Measurements from ENCODE around the gene ADGRL3. TPM values are rescaled to one million over a fixed set of nuclear protein-coding genes. Genes with fewer than 3 reads are reported as not detected.

The ADGRL3 gene
- total RNA-seq, 3 donors from 2014 or later (not counting 1 experiment from before 2014, with no cell fraction given), result not detected

DNA sequence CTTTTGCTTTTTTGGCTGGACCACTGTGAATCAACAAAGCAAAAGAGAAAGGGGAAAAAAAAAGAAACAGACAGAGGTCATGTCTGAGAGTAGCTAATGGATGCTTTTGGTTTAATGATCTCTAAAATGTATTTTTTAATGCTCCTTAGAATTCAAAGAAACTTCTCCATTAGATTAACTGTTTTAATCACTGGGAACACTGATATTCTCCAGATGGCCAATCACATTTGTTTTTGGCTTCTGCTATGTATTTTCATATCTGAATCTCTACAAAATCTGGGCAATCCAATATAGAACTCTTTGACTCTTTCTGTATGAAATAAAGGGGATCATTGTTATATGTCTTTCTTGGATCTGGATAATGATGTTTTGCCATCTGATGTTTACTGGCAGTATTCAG, 278.2 kb downstream of the ADGRL3 start:
- H3K27ac ChIP-seq (ENCODE audit: low read length), result no peak overlapping the region
- ATAC-seq (no peak), DNase-seq (no peak)
- intact Hi-C loops (cut with micrococcal nuclease), result no loop called here
- no peak overlapping the region for H3K4me3 ChIP-seq (ENCODE audit: low read length)
- Mint-ChIP-seq H3K4me3 (no peak overlapping the region), H3K4me1 (no peaks in the 10 kb centered on the region), H3K27me3 (ENCODE audit: low read depth in 2 of 2) (no peaks in the 10 kb centered on the region), H3K27ac (no peak overlapping the region), H3K9me3 (peaks cover 3 to 11% of the 10 kb centered on the region in 2 donors), H3K36me3 (no peaks in the 10 kb centered on the region)
- H3K27me3 ChIP-seq (ENCODE audit: control insufficient read depth, insufficient read depth, low read length), result no peaks in the 10 kb centered on the region
- H3K36me3 ChIP-seq (ENCODE audit: control insufficient read depth, insufficient read depth, low read length), result no peaks in the 10 kb centered on the region
- no peaks in the 10 kb centered on the region for H3K9me3 ChIP-seq (ENCODE audit: control insufficient read depth, insufficient read depth, low read length)
- no peaks in the 10 kb centered on the region for H3K4me1 ChIP-seq (ENCODE audit: control insufficient read depth, insufficient read depth, low read length)
- TF ChIP-seq, protein P1, sequence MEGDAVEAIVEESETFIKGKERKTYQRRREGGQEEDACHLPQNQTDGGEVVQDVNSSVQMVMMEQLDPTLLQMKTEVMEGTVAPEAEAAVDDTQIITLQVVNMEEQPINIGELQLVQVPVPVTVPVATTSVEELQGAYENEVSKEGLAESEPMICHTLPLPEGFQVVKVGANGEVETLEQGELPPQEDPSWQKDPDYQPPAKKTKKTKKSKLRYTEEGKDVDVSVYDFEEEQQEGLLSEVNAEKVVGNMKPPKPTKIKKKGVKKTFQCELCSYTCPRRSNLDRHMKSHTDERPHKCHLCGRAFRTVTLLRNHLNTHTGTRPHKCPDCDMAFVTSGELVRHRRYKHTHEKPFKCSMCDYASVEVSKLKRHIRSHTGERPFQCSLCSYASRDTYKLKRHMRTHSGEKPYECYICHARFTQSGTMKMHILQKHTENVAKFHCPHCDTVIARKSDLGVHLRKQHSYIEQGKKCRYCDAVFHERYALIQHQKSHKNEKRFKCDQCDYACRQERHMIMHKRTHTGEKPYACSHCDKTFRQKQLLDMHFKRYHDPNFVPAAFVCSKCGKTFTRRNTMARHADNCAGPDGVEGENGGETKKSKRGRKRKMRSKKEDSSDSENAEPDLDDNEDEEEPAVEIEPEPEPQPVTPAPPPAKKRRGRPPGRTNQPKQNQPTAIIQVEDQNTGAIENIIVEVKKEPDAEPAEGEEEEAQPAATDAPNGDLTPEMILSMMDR (IDR thresholded peaks at IDR 0.05), result no peak

DNA sequence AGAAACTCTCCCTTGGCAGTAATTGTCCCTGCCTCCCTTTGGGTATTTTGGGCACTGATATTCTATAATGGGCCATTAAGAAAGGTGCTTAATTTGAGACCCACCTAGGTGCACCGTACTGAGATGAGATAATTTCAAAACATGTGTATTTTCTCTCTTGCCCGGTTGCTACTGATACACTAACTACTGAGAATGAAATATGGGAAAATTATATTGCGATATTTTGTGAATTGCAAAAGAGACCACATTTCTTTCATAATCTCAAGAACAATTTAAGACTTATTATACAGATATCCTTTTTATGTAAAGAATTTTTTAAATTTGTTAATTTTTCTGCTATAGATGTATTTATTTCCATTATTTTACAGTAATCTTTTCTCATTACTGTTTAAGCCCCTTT, 284.9 kb downstream of the ADGRL3 start:
- H3K27ac Mint-ChIP-seq, result no peak overlapping the region
- no peaks in the 10 kb centered on the region for H3K27me3 Mint-ChIP-seq (ENCODE audit: low read depth in 2 of 2)
- H3K36me3 Mint-ChIP-seq, result no peaks in the 10 kb centered on the region
- Histone ChIP-seq H3K27me3 (ENCODE audit: control insufficient read depth, insufficient read depth, low read length) (no peaks in the 10 kb centered on the region), H3K9me3 (ENCODE audit: control insufficient read depth, insufficient read depth, low read length) (no peaks in the 10 kb centered on the region), H3K27ac (ENCODE audit: low read length) (no peak overlapping the region), H3K36me3 (ENCODE audit: control insufficient read depth, insufficient read depth, low read length) (no peaks in the 10 kb centered on the region), H3K4me3 (ENCODE audit: low read length) (no peak overlapping the region), H3K4me1 (ENCODE audit: control insufficient read depth, insufficient read depth, low read length) (no peaks in the 10 kb centered on the region)
- peaks cover 7 to 13% of the 10 kb centered on the region in 2 donors for H3K9me3 Mint-ChIP-seq
- WGBS (ENCODE audit: insufficient coverage), result no CpG with 5 or more reads among the region's 3 CpGs
- intact Hi-C loops (cut with micrococcal nuclease), result no loop called here
- no peaks in the 10 kb centered on the region for H3K4me1 Mint-ChIP-seq
- H3K4me3 Mint-ChIP-seq, result no peak overlapping the region
- TF ChIP-seq, protein P1 (IDR thresholded peaks at IDR 0.05), result no peak
- DNase-seq (no peak), ATAC-seq (no peak)

DNA sequence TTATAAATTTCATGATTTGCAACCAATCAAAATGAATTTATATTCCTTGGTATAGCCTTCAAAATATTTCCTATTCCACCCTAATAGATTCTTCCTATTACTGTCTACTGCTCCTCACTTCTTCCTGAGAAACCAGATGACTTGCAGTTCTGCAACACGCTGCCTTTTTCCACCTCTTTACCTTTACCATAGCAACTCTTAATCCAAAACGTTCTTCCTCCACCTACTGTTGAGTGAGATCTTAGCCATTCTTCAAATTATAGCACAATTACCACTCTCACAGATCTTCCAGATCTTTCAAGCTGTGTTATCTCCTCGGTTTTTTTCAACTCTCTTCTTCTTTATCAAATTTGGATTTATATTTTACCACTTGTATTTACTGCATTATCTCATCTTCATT, 289.8 kb downstream of the ADGRL3 start:
- ATAC-seq (no peak), DNase-seq (no peak)
- Mint-ChIP-seq H3K4me1 (no peaks in the 10 kb centered on the region), H3K9me3 (peaks cover 11 to 20% of the 10 kb centered on the region in 2 donors), H3K27me3 (ENCODE audit: low read depth in 2 of 2) (no peaks in the 10 kb centered on the region), H3K27ac (no peak overlapping the region), H3K36me3 (no peaks in the 10 kb centered on the region), H3K4me3 (no peak overlapping the region)
- Histone ChIP-seq H3K4me1 (ENCODE audit: control insufficient read depth, insufficient read depth, low read length) (no peaks in the 10 kb centered on the region), H3K27me3 (ENCODE audit: control insufficient read depth, insufficient read depth, low read length) (no peaks in the 10 kb centered on the region), H3K27ac (ENCODE audit: low read length) (no peak overlapping the region), H3K9me3 (ENCODE audit: control insufficient read depth, insufficient read depth, low read length) (no peaks in the 10 kb centered on the region), H3K36me3 (ENCODE audit: control insufficient read depth, insufficient read depth, low read length) (no peaks in the 10 kb centered on the region), H3K4me3 (ENCODE audit: low read length) (no peak overlapping the region)
- TF ChIP-seq, protein P1 (IDR thresholded peaks at IDR 0.05), result no peak
- 68% methylated on average over 3 of the region's 3 CpGs for WGBS (ENCODE audit: insufficient coverage)
- intact Hi-C loops (cut with micrococcal nuclease), result no loop called here

DNA sequence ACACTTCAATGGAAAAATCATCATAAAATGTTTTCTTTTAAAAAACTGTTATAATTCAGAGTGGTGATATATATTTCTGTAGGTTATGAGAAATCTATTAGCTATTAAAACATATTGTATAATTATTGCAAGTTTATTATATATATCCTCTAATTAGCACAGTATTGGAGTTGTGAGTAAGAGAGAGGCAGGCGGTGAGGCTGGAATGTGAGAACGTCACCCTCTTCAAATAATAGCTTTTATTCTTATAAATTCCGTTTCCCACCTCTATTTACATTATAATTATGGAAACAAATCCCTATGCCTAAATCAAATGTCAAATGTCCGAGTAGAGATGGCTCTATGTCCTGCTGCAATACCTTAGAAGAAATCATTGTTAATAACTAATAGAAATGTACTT, 292.9 kb downstream of the ADGRL3 start:
- Mint-ChIP-seq H3K36me3 (no peaks in the 10 kb centered on the region), H3K4me3 (no peak overlapping the region), H3K27me3 (ENCODE audit: low read depth in 2 of 2) (no peaks in the 10 kb centered on the region), H3K4me1 (no peaks in the 10 kb centered on the region), H3K9me3 (peaks cover 9 to 23% of the 10 kb centered on the region in 2 donors), H3K27ac (no peak overlapping the region)
- DNase-seq (no peak), ATAC-seq (no peak)
- Histone ChIP-seq H3K27ac (ENCODE audit: low read length) (no peak overlapping the region), H3K4me3 (ENCODE audit: low read length) (no peak overlapping the region), H3K36me3 (ENCODE audit: control insufficient read depth, insufficient read depth, low read length) (no peaks in the 10 kb centered on the region), H3K27me3 (ENCODE audit: control insufficient read depth, insufficient read depth, low read length) (no peaks in the 10 kb centered on the region), H3K9me3 (ENCODE audit: control insufficient read depth, insufficient read depth, low read length) (no peaks in the 10 kb centered on the region), H3K4me1 (ENCODE audit: control insufficient read depth, insufficient read depth, low read length) (no peaks in the 10 kb centered on the region)
- intact Hi-C loops (cut with micrococcal nuclease), result no loop called here
- TF ChIP-seq, protein P1 (IDR thresholded peaks at IDR 0.05), result no peak
- WGBS (ENCODE audit: insufficient coverage), result 100% methylated on average over 1 of the region's 4 CpGs
